Measurements from ENCODE around the gene SHOC2. TPM values are rescaled to one million over a fixed set of nuclear protein-coding genes. Genes with fewer than 3 reads are reported as not detected.

Gene SHOC2
- polyA plus RNA-seq, 1 of the 3 experiments (the other 2 are of a cell fraction) = 6.9 TPM

- TF ChIP-seq REST (IDR thresholded peaks at IDR 0.05; ENCODE audit: low read depth, low read length) (no peak), YY1 (IDR thresholded peaks at IDR 0.05; ENCODE audit: low read depth) (no peak), RAD21 (IDR thresholded peaks at IDR 0.05; ENCODE audit: low read length) (no peak)
Observed at GRCh38 chr10:110880012-110880411, 39.4 kb upstream of the SHOC2 start (continued).

- H3K36me3 ChIP-seq (replicated peaks in 1 of 2; ENCODE audit: control insufficient read depth in 1 of 2, insufficient read depth in 2 of 2, low read length in 1 of 2) = peaks cover 57 to 92% of the 10 kb centered on the region in 2 experiments
- H3K27me3 ChIP-seq (ENCODE audit: insufficient read depth) = no peaks in the 10 kb centered on the region
- CTCF ChIA-PET = interaction anchor here (0.6 to 4.6 kb wide), 6 partner anchors 12 to 1352 kb away, joined by 3 to 17 read pairs (median 6); no protein-coding TSS in a partner anchor
- no peak overlapping the region for H3K9ac ChIP-seq
- POLR2A ChIA-PET = no interaction called here
- H4K20me1 ChIP-seq (ENCODE audit: insufficient read depth) = no peaks in the 10 kb centered on the region
- H3K27ac ChIP-seq (ENCODE audit: low read depth in 2 of 2, low read length in 1 of 2) = no peak overlapping the region
- H3K4me1 ChIP-seq (ENCODE audit: control insufficient read depth in 1 of 2, insufficient read depth in 2 of 2, low read depth in 1 of 2, low read length in 1 of 2) = peaks cover 0 to 2% of the 10 kb centered on the region in 2 experiments; a peak in 2 of 4 replicates
- H3K79me2 ChIP-seq (ENCODE audit: insufficient read depth) = peaks cover under 1% of the 10 kb centered on the region; the same call in 1 of the 2 replicates
- H3F3A ChIP-seq (replicated peaks; ENCODE audit: insufficient read depth) = no peaks in the 10 kb centered on the region
- 94% methylated on average over 9 of the region's 9 CpGs for WGBS (ENCODE audit: low lambda C conversion rate)
- H3K4me2 ChIP-seq = no peak overlapping the region
- H3K9me2 ChIP-seq = no peaks in the 10 kb centered on the region
- H3K4me3 ChIP-seq (ENCODE audit: low read depth in 2 of 2, low read length in 1 of 2) = no peak overlapping the region
- H2AFZ ChIP-seq (ENCODE audit: low read depth) = no peak overlapping the region
- no peak for DNase-seq
- no peaks in the 10 kb centered on the region for H3K9me3 ChIP-seq
- TF ChIP-seq IRF3 (IDR thresholded peaks at IDR 0.05; ENCODE audit: low read depth, low read length) (no peak), SIN3A (IDR thresholded peaks at IDR 0.05; ENCODE audit: borderline replicate concordance, low read depth, low read length) (no peak), RXRA (IDR thresholded peaks at IDR 0.05; ENCODE audit: borderline replicate concordance, low read depth) (no peak), TAF1 (IDR thresholded peaks at IDR 0.05; ENCODE audit: borderline replicate concordance, low read depth, low read length) (no peak), GABPA (IDR thresholded peaks at IDR 0.05; ENCODE audit: low read depth) (no peak), NFIC (IDR thresholded peaks at IDR 0.05; ENCODE audit: borderline replicate concordance) (no peak), MEF2A (IDR thresholded peaks at IDR 0.05; ENCODE audit: borderline replicate concordance, low read depth) (no peak), GATA2 (CRISPR knock-in tag; IDR thresholded peaks at IDR 0.05) (no peak), FOXM1 (IDR thresholded peaks at IDR 0.05; ENCODE audit: low read depth) (no peak)
Observed at GRCh38 chr10:110881247-110881646, 38.2 kb upstream of the SHOC2 start.

All from SK-N-SH (cell line).